Mesothelial cell of epicardium (in vitro differentiated cells): Measurements from ENCODE around the gene SLC25A33. TPM values are rescaled to one million over a fixed set of nuclear protein-coding genes. Genes with fewer than 3 reads are reported as not detected.

Experiments used
- DNase-seq, 2 experiments: peaks; one replicate each; pipeline ENCODE4 v3.0.0; 2021; ENCODE audit warnings: low spot score in 2 of 2; ENCODE audit not compliant: unreplicated experiment in 2 of 2
- H3K27ac Mint-ChIP-seq: 2 replicates; pipeline ENCODE4 v1.8.0; 2021; ENCODE audit warnings: mixed read lengths
- H3K27me3 Mint-ChIP-seq: 2 replicates; pipeline ENCODE4 v1.8.0; 2021; ENCODE audit warnings: low read depth, mixed read lengths
- H3K36me3 Mint-ChIP-seq: 2 replicates; pipeline ENCODE4 v1.8.0; 2021; ENCODE audit warnings: mixed read lengths
- H3K4me1 Mint-ChIP-seq: 2 replicates; pipeline ENCODE4 v1.8.0; 2021; ENCODE audit warnings: mixed read lengths
- H3K4me3 Mint-ChIP-seq: 2 replicates; pipeline ENCODE4 v1.8.0; 2021; ENCODE audit warnings: mild to moderate bottlenecking, moderate library complexity, mixed read lengths
- H3K9me3 Mint-ChIP-seq: 2 replicates; pipeline ENCODE4 v1.8.0; 2021; ENCODE audit warnings: mixed read lengths
- total RNA-seq: library from RNA; stranded (reverse); gene quantifications from 3 replicates; pipeline ENCODE4 v1.2.1, GENCODE V29; 2021
- TF ChIP-seq, protein P1 (sequence below): fragments of 200-600 bp; sonication (generic); IDR thresholded peaks from one replicate; pipeline ENCODE4 v1.5.0; 2021; ENCODE audit warnings: antibody characterized with exemption; ENCODE audit not compliant: unreplicated experiment

SLC25A33 gene
- total RNA-seq, 1 donor from 2014 or later = 4.7 TPM

GRCh38 chr1:9630331-9631111, 91.3 kb downstream of the SLC25A33 start:
- Mint-ChIP-seq H3K4me3 (no peak overlapping the region), H3K4me1 (no peaks in the 10 kb centered on the region), H3K27ac (no peak overlapping the region), H3K27me3 (peaks cover 24% of the 10 kb centered on the region), H3K36me3 (no peaks in the 10 kb centered on the region), H3K9me3 (no peaks in the 10 kb centered on the region)
- TF ChIP-seq, protein P1, sequence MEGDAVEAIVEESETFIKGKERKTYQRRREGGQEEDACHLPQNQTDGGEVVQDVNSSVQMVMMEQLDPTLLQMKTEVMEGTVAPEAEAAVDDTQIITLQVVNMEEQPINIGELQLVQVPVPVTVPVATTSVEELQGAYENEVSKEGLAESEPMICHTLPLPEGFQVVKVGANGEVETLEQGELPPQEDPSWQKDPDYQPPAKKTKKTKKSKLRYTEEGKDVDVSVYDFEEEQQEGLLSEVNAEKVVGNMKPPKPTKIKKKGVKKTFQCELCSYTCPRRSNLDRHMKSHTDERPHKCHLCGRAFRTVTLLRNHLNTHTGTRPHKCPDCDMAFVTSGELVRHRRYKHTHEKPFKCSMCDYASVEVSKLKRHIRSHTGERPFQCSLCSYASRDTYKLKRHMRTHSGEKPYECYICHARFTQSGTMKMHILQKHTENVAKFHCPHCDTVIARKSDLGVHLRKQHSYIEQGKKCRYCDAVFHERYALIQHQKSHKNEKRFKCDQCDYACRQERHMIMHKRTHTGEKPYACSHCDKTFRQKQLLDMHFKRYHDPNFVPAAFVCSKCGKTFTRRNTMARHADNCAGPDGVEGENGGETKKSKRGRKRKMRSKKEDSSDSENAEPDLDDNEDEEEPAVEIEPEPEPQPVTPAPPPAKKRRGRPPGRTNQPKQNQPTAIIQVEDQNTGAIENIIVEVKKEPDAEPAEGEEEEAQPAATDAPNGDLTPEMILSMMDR = no peak
- no peak for DNase-seq

GRCh38 chr1:9631613-9632012, 92.3 kb downstream of the SLC25A33 start:
- no peaks in the 10 kb centered on the region for H3K4me1 Mint-ChIP-seq
- H3K9me3 Mint-ChIP-seq = no peaks in the 10 kb centered on the region
- H3K4me3 Mint-ChIP-seq = no peak overlapping the region
- peaks cover 17% of the 10 kb centered on the region for H3K27me3 Mint-ChIP-seq
- TF ChIP-seq, protein P1 = no peak
- DNase-seq = no peak
- H3K36me3 Mint-ChIP-seq = no peaks in the 10 kb centered on the region
- H3K27ac Mint-ChIP-seq = no peak overlapping the region

- TF ChIP-seq, protein P1 = no peak
- Mint-ChIP-seq H3K4me1 (no peaks in the 10 kb centered on the region), H3K9me3 (no peaks in the 10 kb centered on the region), H3K36me3 (no peaks in the 10 kb centered on the region), H3K27me3 (peaks cover 8% of the 10 kb centered on the region), H3K27ac (no peak overlapping the region), H3K4me3 (no peak overlapping the region)
- DNase-seq = no peak
Measured at GRCh38 chr1:9633493-9633892, 94.2 kb downstream of the SLC25A33 start.

GRCh38 chr1:9634582-9634981, 95.3 kb downstream of the SLC25A33 start:
- Mint-ChIP-seq H3K9me3 (no peaks in the 10 kb centered on the region), H3K4me1 (no peaks in the 10 kb centered on the region), H3K27me3 (peaks cover 5% of the 10 kb centered on the region), H3K4me3 (no peak overlapping the region), H3K27ac (no peak overlapping the region), H3K36me3 (no peaks in the 10 kb centered on the region)
- TF ChIP-seq, protein P1 = no peak
- no peak for DNase-seq

Other genes starting within 250 kb of the SLC25A33 start
- gene SPSB1, start 246.6 kb upstream of the SLC25A33 start, total RNA-seq = 22.0 to 24.8 TPM (median 23.9 TPM) in 3 replicates
- gene TMEM201, start 49.4 kb downstream of the SLC25A33 start, total RNA-seq = 28.8 to 31.8 TPM (median 29.5 TPM) in 3 replicates
- 3.7 to 4.7 TPM (median 4.3 TPM) in 3 replicates for gene PIK3CD, start 112.3 kb downstream of the SLC25A33 start, total RNA-seq